Uterus (tissue), 4 donors: ENCODE data around the gene HLF. TPM values are rescaled to one million over a fixed set of nuclear protein-coding genes. Genes with fewer than 3 reads are reported as not detected.

Experiments used
- DNase-seq, 2 donors: peaks; one replicate each; pipeline ENCODE4 v3.0.0-alpha.2; 2019 to 2020
- H3K27ac ChIP-seq, 2 donors: fragments of 200-600 bp; sonication (generic); 1 replicate in 1 of 2; 2 replicates in 1 of 2; pipeline ENCODE4 v1.5.1; 2016 to 2018
- H3K27me3 ChIP-seq, 2 donors: fragments of 200-600 bp; sonication (generic); one replicate each; pipeline ENCODE4 v1.5.1; 2018 to 2019; ENCODE audit warnings: control low read depth in 1 of 2
- H3K36me3 ChIP-seq, 2 donors: fragments of 200-600 bp; sonication (generic); one replicate each; pipeline ENCODE4 v1.5.1; 2019; ENCODE audit warnings: control low read depth in 1 of 2
- H3K4me1 ChIP-seq, 2 donors: fragments of 200-600 bp; sonication (generic); one replicate each; pipeline ENCODE4 v1.5.1; 2018 to 2019; ENCODE audit warnings: control low read depth in 1 of 2
- H3K4me3 ChIP-seq, 2 donors: fragments of 200-600 bp; sonication (generic); 1 replicate in 1 of 2; 2 replicates in 1 of 2; pipeline ENCODE4 v1.5.1; 2018 to 2019; ENCODE audit warnings: mild to moderate bottlenecking in 1 of 2
- H3K9me3 ChIP-seq, 2 donors: fragments of 200-600 bp; sonication (generic); one replicate each; pipeline ENCODE4 v1.5.1; 2019; ENCODE audit warnings: control low read depth in 1 of 2
- POLR2A ChIP-seq, 2 donors: fragments of 450-650 bp; IDR thresholded peaks; one replicate each; pipeline ENCODE4 v1.6.1; 2016; ENCODE audit warnings: antibody characterized with exemption in 2 of 2, mild to moderate bottlenecking in 1 of 2, moderate library complexity in 1 of 2
- intact Hi-C: fragments of 100-400 bp; cut with DNase I; formaldehyde crosslinking; loops from one replicate; pipeline ENCODE4 v1.15.1; 2023; ENCODE audit warnings: low total_unique reads
- total RNA-seq, 4 donors: library from RNA; depleted of rRNA in 3 of 4; stranded (reverse); fragments of >200 nt in 3 of 4; gene quantifications; one replicate each; pipeline versions ENCODE4 v1.1.0 to v1.2.4, GENCODE V29; 2014 to 2023
- TF ChIP-seq, protein P1 (sequence below), 4 experiments: fragments of 200-600 bp in 2 of 4; fragments of 450-650 bp in 2 of 4; sonication (generic) in 2 of 4; IDR thresholded peaks; one replicate each; pipeline ENCODE4 v1.5.1; 2016 to 2019; ENCODE audit warnings: antibody characterized with exemption in 4 of 4, mild to moderate bottlenecking in 2 of 4, moderate library complexity in 1 of 4
- donor health status: DM: yes; HTN: yes; CAD: no.

The HLF gene
- total RNA-seq, 4 donors from 2014 or later, result 12.0 to 81.2 (median 50.4) TPM

DNA sequence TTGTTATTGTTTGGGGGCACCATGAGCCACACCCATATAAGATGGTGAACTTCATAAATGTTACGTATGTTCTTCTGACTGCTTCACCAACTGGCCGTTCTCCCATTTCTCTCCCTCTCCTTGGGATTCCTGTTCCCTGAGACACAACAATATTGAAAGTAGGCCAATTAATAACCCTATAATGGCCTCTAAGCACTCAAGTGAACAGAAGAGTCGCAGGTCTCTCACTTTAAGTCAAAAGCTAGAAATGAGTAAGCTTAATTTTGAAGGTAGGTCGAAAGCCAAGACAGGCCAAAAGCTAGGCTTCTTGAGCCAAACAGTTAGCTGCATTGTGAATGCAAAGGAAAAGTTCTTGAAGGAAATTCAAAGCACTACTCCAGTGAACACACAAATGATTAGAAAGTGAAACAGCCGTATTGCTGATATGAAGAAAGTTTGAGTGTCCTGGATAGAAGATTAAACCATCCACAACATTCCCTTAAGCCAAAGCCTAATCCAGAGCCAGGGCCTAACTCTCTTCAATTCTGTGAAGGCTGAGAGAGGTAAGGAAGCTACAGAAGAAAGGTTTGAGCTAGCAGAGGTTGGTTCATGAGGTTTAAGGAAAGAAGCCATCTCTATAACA lies 25.8 kb downstream of the HLF start:
- Histone ChIP-seq H3K4me1 (peaks cover 0 to 4% of the 10 kb centered on the region in 2 donors), H3K27ac (no peak overlapping the region), H3K9me3 (no peaks in the 10 kb centered on the region), H3K4me3 (no peak overlapping the region), H3K27me3 (no peaks in the 10 kb centered on the region), H3K36me3 (no peaks in the 10 kb centered on the region)
- intact Hi-C loops, result loop anchor here (10.0 kb wide), 1 partner anchor 46 kb away; no protein-coding TSS in a partner anchor
- TF ChIP-seq POLR2A (IDR thresholded peaks at IDR 0.05), result no peak
- TF ChIP-seq, protein P1, sequence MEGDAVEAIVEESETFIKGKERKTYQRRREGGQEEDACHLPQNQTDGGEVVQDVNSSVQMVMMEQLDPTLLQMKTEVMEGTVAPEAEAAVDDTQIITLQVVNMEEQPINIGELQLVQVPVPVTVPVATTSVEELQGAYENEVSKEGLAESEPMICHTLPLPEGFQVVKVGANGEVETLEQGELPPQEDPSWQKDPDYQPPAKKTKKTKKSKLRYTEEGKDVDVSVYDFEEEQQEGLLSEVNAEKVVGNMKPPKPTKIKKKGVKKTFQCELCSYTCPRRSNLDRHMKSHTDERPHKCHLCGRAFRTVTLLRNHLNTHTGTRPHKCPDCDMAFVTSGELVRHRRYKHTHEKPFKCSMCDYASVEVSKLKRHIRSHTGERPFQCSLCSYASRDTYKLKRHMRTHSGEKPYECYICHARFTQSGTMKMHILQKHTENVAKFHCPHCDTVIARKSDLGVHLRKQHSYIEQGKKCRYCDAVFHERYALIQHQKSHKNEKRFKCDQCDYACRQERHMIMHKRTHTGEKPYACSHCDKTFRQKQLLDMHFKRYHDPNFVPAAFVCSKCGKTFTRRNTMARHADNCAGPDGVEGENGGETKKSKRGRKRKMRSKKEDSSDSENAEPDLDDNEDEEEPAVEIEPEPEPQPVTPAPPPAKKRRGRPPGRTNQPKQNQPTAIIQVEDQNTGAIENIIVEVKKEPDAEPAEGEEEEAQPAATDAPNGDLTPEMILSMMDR (IDR thresholded peaks at IDR 0.05), result no peak
- DNase-seq, result no peak

DNA sequence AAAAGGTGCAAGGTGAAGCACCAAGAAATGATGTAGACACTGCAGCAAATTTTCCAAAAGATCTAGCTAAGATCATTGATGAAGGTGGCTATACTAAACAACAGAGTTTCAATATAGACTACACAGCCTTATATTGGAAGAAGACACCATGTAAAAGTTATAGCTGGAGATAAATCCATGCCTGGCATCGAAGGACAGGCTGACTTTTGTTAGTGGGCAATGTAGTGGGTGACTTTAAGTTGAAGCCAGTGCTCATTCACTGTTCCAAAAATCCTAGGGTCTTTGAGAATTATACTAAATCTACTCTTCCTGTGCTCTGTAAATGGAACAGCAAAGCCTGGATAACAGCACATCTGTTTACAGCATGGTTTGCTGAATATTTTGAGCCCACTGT lies 26.4 kb downstream of the HLF start:
- no peak for TF ChIP-seq POLR2A (IDR thresholded peaks at IDR 0.05)
- TF ChIP-seq, protein P1 (IDR thresholded peaks at IDR 0.05), result no peak
- H3K27me3 ChIP-seq, result no peaks in the 10 kb centered on the region
- H3K4me1 ChIP-seq, result peaks cover 0 to 6% of the 10 kb centered on the region in 2 donors
- H3K27ac ChIP-seq, result no peak overlapping the region
- H3K4me3 ChIP-seq, result no peak overlapping the region
- DNase-seq, result no peak
- intact Hi-C loops, result loop anchor here (10.0 kb wide), 1 partner anchor 46 kb away; no protein-coding TSS in a partner anchor
- H3K36me3 ChIP-seq, result no peaks in the 10 kb centered on the region
- no peaks in the 10 kb centered on the region for H3K9me3 ChIP-seq

DNA sequence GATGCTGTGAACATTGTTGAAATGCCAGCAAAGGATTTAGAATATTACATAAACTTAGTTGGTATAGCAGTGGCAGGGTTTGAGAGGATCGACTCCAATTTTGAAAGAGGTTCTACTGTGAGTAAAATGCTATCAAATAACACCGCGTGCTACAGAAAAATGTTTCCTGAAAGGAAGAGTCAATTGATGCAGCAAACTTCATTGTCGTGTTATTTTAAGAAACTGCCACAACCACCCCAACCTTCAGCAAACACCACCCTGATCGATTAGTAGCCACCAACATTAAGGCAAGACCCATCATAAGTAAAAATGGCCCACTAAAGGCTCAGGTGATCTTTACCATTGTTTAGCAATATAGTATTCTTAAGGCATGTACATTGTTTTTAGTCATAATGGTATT lies 27.3 kb downstream of the HLF start:
- H3K9me3 ChIP-seq, result no peaks in the 10 kb centered on the region
- peaks cover 0 to 6% of the 10 kb centered on the region in 2 donors for H3K4me1 ChIP-seq
- H3K27ac ChIP-seq, result no peak overlapping the region
- H3K27me3 ChIP-seq, result no peaks in the 10 kb centered on the region
- TF ChIP-seq POLR2A (IDR thresholded peaks at IDR 0.05), result no peak
- TF ChIP-seq, protein P1 (IDR thresholded peaks at IDR 0.05), result no peak
- no peak overlapping the region for H3K4me3 ChIP-seq
- no peak for DNase-seq
- intact Hi-C loops, result loop anchor here (10.0 kb wide), 1 partner anchor 47 kb away; no protein-coding TSS in a partner anchor
- no peaks in the 10 kb centered on the region for H3K36me3 ChIP-seq

DNA sequence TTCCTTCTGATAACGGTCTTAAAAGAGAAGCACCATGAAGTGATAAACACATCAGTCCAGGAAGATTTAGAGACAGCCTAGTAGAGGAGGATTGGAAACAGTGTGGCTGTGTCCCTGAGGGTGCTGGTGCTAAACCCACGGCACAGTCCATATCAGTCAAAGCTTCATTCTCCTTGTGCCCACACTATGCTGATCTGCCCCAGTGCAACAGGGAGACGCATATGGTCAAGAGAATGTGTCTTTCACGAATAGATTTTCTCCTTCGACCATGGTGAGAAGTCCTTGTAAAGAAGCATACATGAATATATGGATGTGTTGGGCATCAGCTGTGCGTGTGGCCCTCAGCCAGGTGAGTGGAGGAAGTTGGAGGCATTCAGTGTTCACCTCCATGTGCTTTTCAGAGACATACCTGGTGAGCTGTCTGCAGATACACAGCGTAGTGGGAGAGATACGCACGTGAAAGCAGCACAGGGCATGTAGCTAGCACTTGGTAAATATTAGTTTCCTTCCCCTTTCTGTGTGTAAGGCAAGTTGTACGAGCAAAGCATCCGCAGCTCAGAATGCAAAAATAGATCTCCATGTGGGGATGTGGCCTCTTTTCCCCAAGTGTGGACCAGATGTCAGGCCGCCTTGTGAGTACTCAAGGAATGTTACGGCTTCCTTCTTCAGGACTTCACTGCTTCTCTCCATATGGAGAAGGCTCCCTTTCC lies 29.4 kb downstream of the HLF start:
- intact Hi-C loops, result loop anchor here (10.0 kb wide), 1 partner anchor 49 kb away; no protein-coding TSS in a partner anchor
- Histone ChIP-seq H3K4me1 (peaks cover 0 to 6% of the 10 kb centered on the region in 2 donors), H3K4me3 (no peak overlapping the region), H3K36me3 (no peaks in the 10 kb centered on the region), H3K27me3 (no peaks in the 10 kb centered on the region), H3K9me3 (no peaks in the 10 kb centered on the region), H3K27ac (no peak overlapping the region)
- TF ChIP-seq POLR2A (IDR thresholded peaks at IDR 0.05), result no peak
- TF ChIP-seq, protein P1 (IDR thresholded peaks at IDR 0.05), result no peak
- no peak for DNase-seq
